ENCODE results near the gene PSMF1. TPM values are rescaled to one million over a fixed set of nuclear protein-coding genes. Genes with fewer than 3 reads are reported as not detected.
A peak's percentile ranks its signal among the peaks of the same experiment; 100 is the strongest.

The PSMF1 gene
- total and polyA plus RNA-seq, 4 donors, result 37.5 to 161 (median 68.2) TPM

DNA sequence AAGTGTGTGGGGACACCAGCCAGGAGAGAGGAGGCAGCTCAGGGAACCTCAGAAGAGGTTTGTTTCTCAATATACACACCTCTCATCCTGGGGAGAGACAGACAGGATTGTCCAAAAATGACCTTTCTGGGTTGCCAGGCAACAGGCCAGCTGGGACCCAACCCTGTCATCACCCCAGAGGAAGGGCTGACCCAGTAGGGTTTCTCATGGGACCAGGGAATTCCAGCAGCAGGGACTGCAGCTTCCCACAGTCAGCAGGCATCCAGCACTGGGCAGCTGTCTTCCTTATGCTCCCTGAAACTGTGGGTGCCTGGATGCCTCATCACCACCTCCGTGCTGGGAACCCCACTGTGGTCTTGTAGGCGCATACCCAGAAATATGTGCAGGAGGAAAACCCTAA lies 86.2 kb downstream of the PSMF1 start:
- no peak overlapping the region for H3K4me3 ChIP-seq
- peak overlapping the region in 1 of 2 donors; percentile 55 for H3K27ac ChIP-seq (ENCODE audit: low read depth in 1 of 2, low read length in 1 of 2)
- ATAC-seq (ENCODE audit: insufficient read depth, low FRiP score) (no peak), DNase-seq (peak in 2 of 3 donors; percentile 29 to 53)
- peaks cover 0 to 44% (median 16%) of the 10 kb centered on the region in 5 donors for H3K4me1 ChIP-seq (ENCODE audit: control insufficient read depth in 5 of 5, insufficient read depth in 5 of 5, low read length in 5 of 5)
- H3K27me3 ChIP-seq (ENCODE audit: control insufficient read depth in 3 of 3, insufficient read depth in 3 of 3, low read length in 2 of 3), result no peaks in the 10 kb centered on the region
- 82 to 88% methylated on average over 2 of the region's 2 CpGs for WGBS, 2 donors
- no peak overlapping the region for H3K9ac ChIP-seq (ENCODE audit: insufficient read depth in 1 of 2, low read length in 2 of 2)
- no peaks in the 10 kb centered on the region for H3K36me3 ChIP-seq (ENCODE audit: control insufficient read depth in 4 of 4, insufficient read depth in 4 of 4, low read length in 4 of 4)
- no peak for TF ChIP-seq CTCF (IDR thresholded peaks at IDR 0.05; ENCODE audit: control extremely low read depth, extremely low read depth)
- H3K9me3 ChIP-seq (ENCODE audit: control insufficient read depth in 4 of 4, insufficient read depth in 3 of 4, low read length in 3 of 4), result no peaks in the 10 kb centered on the region

- Histone ChIP-seq H3K27me3 (ENCODE audit: control insufficient read depth in 3 of 3, insufficient read depth in 3 of 3, low read length in 2 of 3) (no peaks in the 10 kb centered on the region), H3K9me3 (ENCODE audit: control insufficient read depth in 4 of 4, insufficient read depth in 3 of 4, low read length in 3 of 4) (no peaks in the 10 kb centered on the region), H3K36me3 (ENCODE audit: control insufficient read depth in 4 of 4, insufficient read depth in 4 of 4, low read length in 4 of 4) (no peaks in the 10 kb centered on the region), H3K9ac (ENCODE audit: insufficient read depth in 1 of 2, low read length in 2 of 2) (no peak overlapping the region), H3K27ac (ENCODE audit: low read depth in 1 of 2, low read length in 1 of 2) (no peak overlapping the region), H3K4me3 (no peak overlapping the region), H3K4me1 (ENCODE audit: control insufficient read depth in 5 of 5, insufficient read depth in 5 of 5, low read length in 5 of 5) (peaks cover 0 to 34% (median 12%) of the 10 kb centered on the region in 5 donors)
- DNase-seq (no peak), ATAC-seq (ENCODE audit: insufficient read depth, low FRiP score) (no peak)
- WGBS, 2 donors, result 95 to 97% methylated on average over 8 of the region's 8 CpGs
- TF ChIP-seq CTCF (IDR thresholded peaks at IDR 0.05; ENCODE audit: control extremely low read depth, extremely low read depth), result no peak
Measured at GRCh38 chr20:1205802-1206201, 87.4 kb downstream of the PSMF1 start.

GRCh38 chr20:1206366-1207148 lies 88.2 kb downstream of the PSMF1 start:
- H3K4me1 ChIP-seq (ENCODE audit: control insufficient read depth in 5 of 5, insufficient read depth in 5 of 5, low read length in 5 of 5), result peaks cover 0 to 34% (median 12%) of the 10 kb centered on the region in 5 donors
- no peak for TF ChIP-seq CTCF (IDR thresholded peaks at IDR 0.05; ENCODE audit: control extremely low read depth, extremely low read depth)
- H3K27me3 ChIP-seq (ENCODE audit: control insufficient read depth in 3 of 3, insufficient read depth in 3 of 3, low read length in 2 of 3), result no peaks in the 10 kb centered on the region
- no peak overlapping the region for H3K9ac ChIP-seq (ENCODE audit: insufficient read depth in 1 of 2, low read length in 2 of 2)
- peak overlapping the region in 1 of 2 donors; percentile 15 for H3K27ac ChIP-seq (ENCODE audit: low read depth in 1 of 2, low read length in 1 of 2)
- H3K9me3 ChIP-seq (ENCODE audit: control insufficient read depth in 4 of 4, insufficient read depth in 3 of 4, low read length in 3 of 4), result no peaks in the 10 kb centered on the region
- WGBS, 2 donors, result 73 to 83% methylated on average over 19 of the region's 19 CpGs
- no peak overlapping the region for H3K4me3 ChIP-seq
- H3K36me3 ChIP-seq (ENCODE audit: control insufficient read depth in 4 of 4, insufficient read depth in 4 of 4, low read length in 4 of 4), result no peaks in the 10 kb centered on the region
- no peak for ATAC-seq (ENCODE audit: insufficient read depth, low FRiP score)
- peak; percentile 32 to 80 (median 71) for DNase-seq
